ENCODE results near the gene FTSJ3.
"Not testable (repeated sequence)": the region's sequence is repeated elsewhere in the genome, so short reads cannot be mapped to it uniquely, and the experiment has no call there.

DNA sequence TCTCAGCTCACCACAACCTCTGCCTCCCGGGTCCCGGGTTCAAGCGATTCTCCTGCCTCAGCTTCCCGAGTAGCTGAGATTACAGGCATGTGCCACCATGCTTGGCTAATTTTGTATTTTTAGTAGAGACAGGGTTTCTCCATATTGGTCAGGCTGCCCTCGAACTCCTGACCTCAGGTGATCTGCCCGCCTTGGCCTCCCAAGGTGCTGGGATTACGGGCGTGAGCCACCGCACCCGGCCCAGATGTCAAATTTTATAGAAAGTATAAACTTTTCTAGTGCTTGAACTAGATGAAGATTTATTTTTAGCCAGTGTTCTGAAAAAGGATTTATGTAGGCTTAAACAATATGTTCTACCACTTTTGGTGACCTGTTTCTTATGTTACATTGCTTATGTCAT is 31.1 kb downstream of the FTSJ3 start:
- TF ChIP-seq EZH2phosphoT487 (IDR thresholded peaks at IDR 0.05; ENCODE audit: insufficient read depth, low read depth); EZH2 (IDR thresholded peaks at IDR 0.05; ENCODE audit: insufficient read depth, poor library complexity, severe bottlenecking): not testable (repeated sequence)
